ENCODE data around the gene CFAP77. TPM values are rescaled to one million over a fixed set of nuclear protein-coding genes. Genes with fewer than 3 reads are reported as not detected.

Gene CFAP77
- polyA plus RNA-seq, 2 donors, result not detected

DNA sequence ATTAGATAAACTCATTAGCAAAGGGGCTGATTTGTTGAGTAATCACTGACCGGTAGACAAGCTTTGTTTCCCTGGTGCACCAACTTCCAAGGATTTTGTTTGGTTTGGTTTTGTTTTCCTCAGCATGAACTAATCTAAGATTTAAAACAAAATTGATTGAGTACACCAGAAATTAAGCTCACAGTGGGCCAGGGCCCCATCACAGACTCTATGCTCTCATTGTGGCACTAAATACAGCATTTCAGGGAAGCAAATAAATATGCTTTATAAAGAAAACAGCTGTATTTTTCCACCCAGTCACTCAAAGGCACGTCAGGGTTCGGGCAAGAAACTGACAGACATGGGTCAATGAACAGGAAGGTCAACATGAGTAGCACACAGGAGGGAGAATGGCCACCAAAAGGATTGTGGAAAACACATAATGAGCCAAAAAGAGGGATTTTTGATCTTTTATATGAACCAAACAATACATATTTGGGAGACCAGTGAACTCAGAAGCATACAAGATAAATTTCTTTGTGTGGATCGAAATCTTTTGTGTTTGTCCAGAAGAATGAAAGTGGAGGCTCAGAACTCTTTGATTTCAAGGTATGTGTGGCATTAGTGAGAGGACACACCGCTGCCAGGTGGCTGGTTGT is 8.8 kb downstream of the CFAP77 start:
- no peaks in the 10 kb centered on the region for H3K4me1 ChIP-seq (ENCODE audit: control insufficient read depth in 2 of 2, insufficient read depth in 2 of 2, low read length in 1 of 2)
- peaks cover 0 to 8% of the 10 kb centered on the region in 2 donors for H3K27me3 ChIP-seq (ENCODE audit: control insufficient read depth in 1 of 2, insufficient read depth in 2 of 2, low read length in 2 of 2)
- H3K27ac ChIP-seq (ENCODE audit: low read depth in 2 of 2, low read length in 1 of 2), result no peak overlapping the region
- H3K9me3 ChIP-seq (ENCODE audit: control insufficient read depth in 2 of 2, insufficient read depth in 1 of 2, low read depth in 1 of 2, low read length in 1 of 2), result peaks cover 0 to 2% of the 10 kb centered on the region in 2 donors
- no peaks in the 10 kb centered on the region for H3K36me3 ChIP-seq (ENCODE audit: control insufficient read depth in 2 of 2, insufficient read depth in 2 of 2, low read length in 1 of 2)
- no peak overlapping the region for H3K4me3 ChIP-seq (ENCODE audit: low read depth in 1 of 2, low read length in 2 of 2)
- WGBS, 2 donors, result 43 to 52% methylated on average over 5 of the region's 5 CpGs

DNA sequence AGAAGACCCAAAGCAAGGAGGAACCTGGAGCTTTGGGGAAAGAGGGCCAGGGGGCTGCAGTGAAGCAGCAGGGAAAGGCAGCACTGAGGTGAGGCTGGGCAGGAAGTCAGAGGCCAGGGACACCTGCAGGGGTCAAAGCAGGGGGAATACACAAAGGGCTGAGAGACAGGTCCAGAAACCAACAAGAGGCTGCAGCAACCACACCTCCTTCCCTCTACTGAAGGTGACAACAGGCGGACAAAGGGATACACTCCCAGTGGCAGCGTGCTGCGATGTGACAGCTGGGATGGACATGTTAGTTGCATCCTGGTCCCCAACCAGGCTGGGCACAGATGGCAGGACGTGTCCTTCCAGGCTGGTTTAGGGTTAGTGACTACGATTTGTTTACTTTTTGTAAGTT is 12.6 kb downstream of the CFAP77 start:
- Histone ChIP-seq H3K27ac (ENCODE audit: low read depth in 2 of 2, low read length in 1 of 2) (no peak overlapping the region), H3K9me3 (ENCODE audit: control insufficient read depth in 2 of 2, insufficient read depth in 1 of 2, low read depth in 1 of 2, low read length in 1 of 2) (peaks cover 0 to 2% of the 10 kb centered on the region in 2 donors), H3K4me1 (ENCODE audit: control insufficient read depth in 2 of 2, insufficient read depth in 2 of 2, low read length in 1 of 2) (no peaks in the 10 kb centered on the region), H3K4me3 (ENCODE audit: low read depth in 1 of 2, low read length in 2 of 2) (no peak overlapping the region), H3K27me3 (ENCODE audit: control insufficient read depth in 1 of 2, insufficient read depth in 2 of 2, low read length in 2 of 2) (peaks cover 0 to 5% of the 10 kb centered on the region in 2 donors), H3K36me3 (ENCODE audit: control insufficient read depth in 2 of 2, insufficient read depth in 2 of 2, low read length in 1 of 2) (no peaks in the 10 kb centered on the region)
- 48 to 51% methylated on average over 5 of the region's 5 CpGs for WGBS, 2 donors

DNA sequence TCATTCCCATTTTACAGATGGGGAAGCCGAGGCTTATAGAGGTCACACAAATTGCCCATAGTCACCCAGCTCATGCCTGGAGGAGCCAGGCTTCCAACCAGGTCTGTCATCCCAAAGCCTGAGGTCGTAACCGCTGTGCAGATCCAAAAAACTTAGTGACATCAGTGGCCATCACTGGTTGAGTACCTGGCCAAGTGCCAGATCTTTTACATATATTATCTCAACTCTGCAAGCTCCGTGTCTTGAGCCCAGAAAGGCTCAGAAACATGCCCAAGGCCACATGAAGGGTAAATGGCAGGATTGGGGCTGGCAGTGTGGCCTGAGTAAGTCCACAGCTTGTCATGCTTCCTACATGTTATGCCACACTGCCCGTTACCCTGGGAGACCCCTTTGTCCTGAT is 13.5 kb downstream of the CFAP77 start:
- 71 to 84% methylated on average over 5 of the region's 5 CpGs for WGBS, 2 donors

DNA sequence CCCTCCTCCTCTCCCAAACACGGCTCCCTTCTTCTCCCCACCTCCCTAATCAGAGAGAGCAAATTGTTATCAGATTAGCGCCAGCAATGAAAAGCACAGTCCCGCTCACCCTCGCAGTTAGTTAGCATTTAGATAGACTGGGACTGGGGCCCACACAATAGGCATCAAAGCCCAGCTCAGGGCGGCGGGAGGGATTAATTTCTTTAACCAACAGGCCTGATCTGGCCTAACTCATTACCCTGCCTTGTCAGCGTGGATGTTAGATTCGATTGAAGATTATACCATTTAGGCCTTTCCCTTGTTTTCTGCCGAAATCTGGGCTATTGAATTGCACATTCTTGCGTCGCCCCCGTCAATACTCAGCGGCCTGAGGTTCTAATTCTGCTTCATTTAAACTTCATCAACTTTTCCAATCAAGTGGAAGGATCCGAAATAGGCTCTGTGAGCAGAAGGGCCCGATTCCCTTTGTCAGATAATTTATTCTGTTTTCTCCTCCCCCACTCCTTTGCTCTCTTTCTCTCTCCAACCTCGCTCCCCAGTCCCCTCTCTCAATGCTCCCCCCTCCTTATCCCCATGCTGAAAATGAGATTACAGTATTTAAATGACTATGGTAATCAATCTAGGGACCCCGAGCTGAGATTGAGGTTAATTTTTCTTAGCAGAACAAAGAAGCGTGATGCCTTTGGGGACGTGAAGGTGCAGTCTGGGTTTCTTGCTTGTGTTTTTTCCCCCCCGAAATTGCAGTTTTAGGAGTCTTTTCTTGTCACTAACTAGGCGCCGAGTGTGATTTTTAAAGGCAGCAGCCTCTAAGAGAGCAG is 15.1 kb downstream of the CFAP77 start:
- Histone ChIP-seq H3K4me3 (ENCODE audit: low read depth in 1 of 2, low read length in 2 of 2) (no peak overlapping the region), H3K27ac (ENCODE audit: low read depth in 2 of 2, low read length in 1 of 2) (no peak overlapping the region), H3K4me1 (ENCODE audit: control insufficient read depth in 2 of 2, insufficient read depth in 2 of 2, low read length in 1 of 2) (no peaks in the 10 kb centered on the region), H3K36me3 (ENCODE audit: control insufficient read depth in 2 of 2, insufficient read depth in 2 of 2, low read length in 1 of 2) (no peaks in the 10 kb centered on the region), H3K9me3 (ENCODE audit: control insufficient read depth in 2 of 2, insufficient read depth in 1 of 2, low read depth in 1 of 2, low read length in 1 of 2) (peaks cover 0 to 2% of the 10 kb centered on the region in 2 donors), H3K27me3 (ENCODE audit: control insufficient read depth in 1 of 2, insufficient read depth in 2 of 2, low read length in 2 of 2) (no peaks in the 10 kb centered on the region)
- 41 to 56% methylated on average over 22 of the region's 22 CpGs for WGBS, 2 donors

More for the DNA sequence above, 13.5 kb downstream of the CFAP77 start:
- no peaks in the 10 kb centered on the region for H3K27me3 ChIP-seq (ENCODE audit: control insufficient read depth in 1 of 2, insufficient read depth in 2 of 2, low read length in 2 of 2)
- no peaks in the 10 kb centered on the region for H3K4me1 ChIP-seq (ENCODE audit: control insufficient read depth in 2 of 2, insufficient read depth in 2 of 2, low read length in 1 of 2)
- H3K36me3 ChIP-seq (ENCODE audit: control insufficient read depth in 2 of 2, insufficient read depth in 2 of 2, low read length in 1 of 2), result no peaks in the 10 kb centered on the region
- H3K27ac ChIP-seq (ENCODE audit: low read depth in 2 of 2, low read length in 1 of 2), result no peak overlapping the region
- peaks cover 0 to 2% of the 10 kb centered on the region in 2 donors for H3K9me3 ChIP-seq (ENCODE audit: control insufficient read depth in 2 of 2, insufficient read depth in 1 of 2, low read depth in 1 of 2, low read length in 1 of 2)
- no peak overlapping the region for H3K4me3 ChIP-seq (ENCODE audit: low read depth in 1 of 2, low read length in 2 of 2)

DNA sequence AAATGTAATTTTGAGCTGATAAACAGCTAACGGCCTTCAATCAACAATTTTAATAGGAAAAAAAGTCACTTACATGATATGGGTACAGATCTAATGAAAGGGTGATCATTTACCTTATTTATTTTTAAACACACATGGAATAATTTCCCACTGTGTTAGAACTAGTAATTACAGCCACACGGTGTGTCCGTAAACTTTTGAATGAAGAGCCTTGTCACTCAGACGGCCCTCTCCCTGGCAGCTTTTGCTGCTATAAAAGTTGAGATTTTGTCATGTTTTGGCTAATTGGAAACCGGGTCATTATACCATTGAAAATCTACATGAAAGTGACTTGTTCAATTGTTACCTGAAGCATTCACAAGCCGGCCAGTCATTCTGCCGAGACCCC is 15.7 kb downstream of the CFAP77 start:
- H3K27me3 ChIP-seq (ENCODE audit: control insufficient read depth in 1 of 2, insufficient read depth in 2 of 2, low read length in 2 of 2), result no peaks in the 10 kb centered on the region
- H3K4me1 ChIP-seq (ENCODE audit: control insufficient read depth in 2 of 2, insufficient read depth in 2 of 2, low read length in 1 of 2), result no peaks in the 10 kb centered on the region
- peaks cover 0 to 2% of the 10 kb centered on the region in 2 donors for H3K9me3 ChIP-seq (ENCODE audit: control insufficient read depth in 2 of 2, insufficient read depth in 1 of 2, low read depth in 1 of 2, low read length in 1 of 2)
- no peaks in the 10 kb centered on the region for H3K36me3 ChIP-seq (ENCODE audit: control insufficient read depth in 2 of 2, insufficient read depth in 2 of 2, low read length in 1 of 2)
- no peak overlapping the region for H3K27ac ChIP-seq (ENCODE audit: low read depth in 2 of 2, low read length in 1 of 2)
- H3K4me3 ChIP-seq (ENCODE audit: low read depth in 1 of 2, low read length in 2 of 2), result no peak overlapping the region
- WGBS, 2 donors, result 44 to 52% methylated on average over 7 of the region's 7 CpGs

DNA sequence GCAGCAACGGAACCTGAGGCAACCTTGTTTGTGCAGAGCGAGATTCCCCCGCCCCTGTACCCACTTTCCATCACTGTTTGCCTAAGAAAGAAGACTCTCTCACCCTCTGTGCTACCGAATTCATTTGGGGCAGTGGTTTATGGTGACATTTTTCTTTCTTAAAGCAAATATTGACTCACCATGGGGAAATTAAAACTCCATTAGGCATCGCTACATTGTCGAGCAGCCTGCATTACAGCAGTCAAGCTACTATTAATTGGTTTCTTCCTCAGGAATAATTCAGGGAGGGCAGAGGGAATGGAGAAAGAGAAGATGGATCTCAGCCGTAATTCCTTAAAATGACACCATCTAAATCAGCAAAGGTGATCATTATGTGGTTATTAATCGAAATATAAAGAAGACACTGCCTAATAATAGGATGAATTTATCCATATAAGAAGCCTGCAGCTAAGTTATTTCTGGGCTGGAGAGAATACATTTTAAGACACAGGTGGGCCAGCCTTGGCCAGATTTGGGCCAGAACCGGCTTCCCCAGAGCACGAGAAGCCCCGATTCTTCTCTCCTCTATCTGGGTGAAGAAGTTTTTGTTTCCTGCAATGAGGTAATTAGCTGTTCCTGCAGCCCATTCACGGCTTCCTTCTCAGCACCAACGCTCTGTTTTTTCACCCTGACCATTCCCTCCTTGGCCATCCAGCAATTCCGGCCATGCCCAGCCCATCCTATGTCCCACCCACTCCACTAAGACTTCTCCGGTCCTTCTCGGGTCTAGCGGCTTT is 16.8 kb downstream of the CFAP77 start:
- Histone ChIP-seq H3K27me3 (ENCODE audit: control insufficient read depth in 1 of 2, insufficient read depth in 2 of 2, low read length in 2 of 2) (no peaks in the 10 kb centered on the region), H3K9me3 (ENCODE audit: control insufficient read depth in 2 of 2, insufficient read depth in 1 of 2, low read depth in 1 of 2, low read length in 1 of 2) (peaks cover 0 to 2% of the 10 kb centered on the region in 2 donors), H3K4me1 (ENCODE audit: control insufficient read depth in 2 of 2, insufficient read depth in 2 of 2, low read length in 1 of 2) (no peaks in the 10 kb centered on the region), H3K27ac (ENCODE audit: low read depth in 2 of 2, low read length in 1 of 2) (no peak overlapping the region), H3K4me3 (ENCODE audit: low read depth in 1 of 2, low read length in 2 of 2) (no peak overlapping the region), H3K36me3 (ENCODE audit: control insufficient read depth in 2 of 2, insufficient read depth in 2 of 2, low read length in 1 of 2) (no peaks in the 10 kb centered on the region)
- WGBS, 2 donors, result 43 to 46% methylated on average over 17 of the region's 17 CpGs

DNA sequence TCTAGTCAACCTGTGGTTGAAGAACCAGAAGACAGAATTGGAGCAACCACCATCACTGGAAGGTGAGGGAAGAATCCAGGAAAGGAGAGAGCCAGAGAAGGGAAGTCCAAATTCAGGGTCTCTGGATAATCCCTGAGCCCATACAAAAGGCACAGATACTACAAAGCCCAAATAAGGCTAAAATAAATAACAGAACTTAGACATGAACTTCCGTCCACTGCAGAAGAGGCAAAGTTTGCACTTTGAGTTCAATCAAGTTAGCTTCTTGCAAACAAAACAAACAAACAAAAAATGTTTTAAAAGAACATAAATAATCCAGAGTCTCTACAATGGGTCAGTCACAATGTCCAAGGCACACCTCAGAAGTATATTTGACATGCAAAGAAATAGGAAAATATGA is 21.0 kb downstream of the CFAP77 start:
- no peak overlapping the region for H3K4me3 ChIP-seq (ENCODE audit: low read depth in 1 of 2, low read length in 2 of 2)
- H3K9me3 ChIP-seq (ENCODE audit: control insufficient read depth in 2 of 2, insufficient read depth in 1 of 2, low read depth in 1 of 2, low read length in 1 of 2), result peaks cover 0 to 2% of the 10 kb centered on the region in 2 donors
- no peak overlapping the region for H3K27ac ChIP-seq (ENCODE audit: low read depth in 2 of 2, low read length in 1 of 2)
- no peaks in the 10 kb centered on the region for H3K4me1 ChIP-seq (ENCODE audit: control insufficient read depth in 2 of 2, insufficient read depth in 2 of 2, low read length in 1 of 2)
- peaks cover 0 to 6% of the 10 kb centered on the region in 2 donors for H3K27me3 ChIP-seq (ENCODE audit: control insufficient read depth in 1 of 2, insufficient read depth in 2 of 2, low read length in 2 of 2)
- 31 to 42% methylated on average over 1 of the region's 1 CpG for WGBS, 2 donors
- H3K36me3 ChIP-seq (ENCODE audit: control insufficient read depth in 2 of 2, insufficient read depth in 2 of 2, low read length in 1 of 2), result no peaks in the 10 kb centered on the region

DNA sequence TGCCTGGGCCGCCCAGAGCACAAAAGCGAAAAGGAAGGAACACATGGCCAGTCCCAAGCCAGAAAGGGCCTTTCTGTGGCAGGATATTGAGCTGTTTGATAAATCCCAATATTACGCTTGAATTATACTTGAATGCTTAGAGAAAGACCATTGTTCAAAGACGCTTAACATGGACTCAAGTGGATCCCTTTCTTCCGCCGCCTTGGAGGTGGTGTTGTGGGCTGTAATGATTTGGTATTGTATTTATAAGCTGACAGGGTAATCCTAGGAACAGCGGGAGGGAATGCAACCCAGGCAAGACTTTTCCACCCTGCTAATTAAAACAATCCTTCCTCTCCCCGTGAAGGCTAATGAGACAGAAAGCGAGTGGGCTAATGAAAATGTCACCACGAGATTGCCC is 24.9 kb downstream of the CFAP77 start:
- WGBS, 2 donors, result 55 to 60% methylated on average over 10 of the region's 10 CpGs
- Histone ChIP-seq H3K4me1 (ENCODE audit: control insufficient read depth in 2 of 2, insufficient read depth in 2 of 2, low read length in 1 of 2) (no peaks in the 10 kb centered on the region), H3K27me3 (ENCODE audit: control insufficient read depth in 1 of 2, insufficient read depth in 2 of 2, low read length in 2 of 2) (peaks cover 0 to 8% of the 10 kb centered on the region in 2 donors), H3K9me3 (ENCODE audit: control insufficient read depth in 2 of 2, insufficient read depth in 1 of 2, low read depth in 1 of 2, low read length in 1 of 2) (peaks cover 0 to 2% of the 10 kb centered on the region in 2 donors), H3K36me3 (ENCODE audit: control insufficient read depth in 2 of 2, insufficient read depth in 2 of 2, low read length in 1 of 2) (no peaks in the 10 kb centered on the region), H3K27ac (ENCODE audit: low read depth in 2 of 2, low read length in 1 of 2) (no peak overlapping the region), H3K4me3 (ENCODE audit: low read depth in 1 of 2, low read length in 2 of 2) (no peak overlapping the region)

DNA sequence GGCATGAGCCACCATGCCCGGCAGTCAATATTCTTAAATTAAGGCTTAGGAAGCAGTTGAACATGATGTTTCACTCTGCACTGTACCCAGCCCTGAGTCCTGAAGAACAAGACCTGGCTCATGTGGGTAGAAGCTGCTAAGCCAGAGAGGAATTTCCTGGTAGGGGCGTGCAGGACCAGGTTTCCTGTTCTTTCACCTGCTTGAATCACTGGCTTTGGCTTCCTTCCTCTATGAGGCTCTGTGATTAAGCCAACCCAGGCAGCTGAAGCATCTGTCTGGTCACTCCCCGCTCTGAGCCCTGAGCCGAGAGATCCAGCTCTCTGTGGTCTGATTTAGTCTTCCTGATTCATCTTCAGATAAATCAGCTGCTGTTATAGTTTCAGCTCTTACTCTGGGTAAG is 29.1 kb downstream of the CFAP77 start:
- H3K27ac ChIP-seq (ENCODE audit: low read depth in 2 of 2, low read length in 1 of 2), result no peak overlapping the region
- H3K27me3 ChIP-seq (ENCODE audit: control insufficient read depth in 1 of 2, insufficient read depth in 2 of 2, low read length in 2 of 2), result peaks cover 0 to 13% of the 10 kb centered on the region in 2 donors
- H3K9me3 ChIP-seq (ENCODE audit: control insufficient read depth in 2 of 2, insufficient read depth in 1 of 2, low read depth in 1 of 2, low read length in 1 of 2), result peaks cover 0 to 2% of the 10 kb centered on the region in 2 donors
- H3K36me3 ChIP-seq (ENCODE audit: control insufficient read depth in 2 of 2, insufficient read depth in 2 of 2, low read length in 1 of 2), result no peaks in the 10 kb centered on the region
- H3K4me1 ChIP-seq (ENCODE audit: control insufficient read depth in 2 of 2, insufficient read depth in 2 of 2, low read length in 1 of 2), result no peaks in the 10 kb centered on the region
- no peak overlapping the region for H3K4me3 ChIP-seq (ENCODE audit: low read depth in 1 of 2, low read length in 2 of 2)
- 63 to 66% methylated on average over 4 of the region's 4 CpGs for WGBS, 2 donors
